ENCODE results near the gene BEST3.

DNA sequence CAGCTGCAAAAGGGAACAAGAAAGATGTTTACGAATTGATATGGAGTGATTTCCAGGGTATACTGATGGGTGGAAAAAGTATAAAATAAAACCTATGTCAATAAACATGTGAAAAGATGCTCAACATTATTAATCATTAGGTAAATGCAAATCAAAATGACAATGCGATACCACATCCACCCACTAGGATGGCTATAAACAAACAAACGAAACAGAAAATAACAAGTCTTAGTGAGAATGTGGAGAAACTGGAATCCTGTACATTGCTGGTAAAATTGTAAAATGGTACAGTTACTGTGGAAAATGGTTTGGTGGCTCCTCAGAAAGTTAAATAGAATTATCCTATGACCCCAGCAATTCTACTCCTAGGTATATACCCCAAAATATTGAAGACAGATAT, 9.5 kb upstream of the BEST3 start:
- TF ChIP-seq, protein P1, sequence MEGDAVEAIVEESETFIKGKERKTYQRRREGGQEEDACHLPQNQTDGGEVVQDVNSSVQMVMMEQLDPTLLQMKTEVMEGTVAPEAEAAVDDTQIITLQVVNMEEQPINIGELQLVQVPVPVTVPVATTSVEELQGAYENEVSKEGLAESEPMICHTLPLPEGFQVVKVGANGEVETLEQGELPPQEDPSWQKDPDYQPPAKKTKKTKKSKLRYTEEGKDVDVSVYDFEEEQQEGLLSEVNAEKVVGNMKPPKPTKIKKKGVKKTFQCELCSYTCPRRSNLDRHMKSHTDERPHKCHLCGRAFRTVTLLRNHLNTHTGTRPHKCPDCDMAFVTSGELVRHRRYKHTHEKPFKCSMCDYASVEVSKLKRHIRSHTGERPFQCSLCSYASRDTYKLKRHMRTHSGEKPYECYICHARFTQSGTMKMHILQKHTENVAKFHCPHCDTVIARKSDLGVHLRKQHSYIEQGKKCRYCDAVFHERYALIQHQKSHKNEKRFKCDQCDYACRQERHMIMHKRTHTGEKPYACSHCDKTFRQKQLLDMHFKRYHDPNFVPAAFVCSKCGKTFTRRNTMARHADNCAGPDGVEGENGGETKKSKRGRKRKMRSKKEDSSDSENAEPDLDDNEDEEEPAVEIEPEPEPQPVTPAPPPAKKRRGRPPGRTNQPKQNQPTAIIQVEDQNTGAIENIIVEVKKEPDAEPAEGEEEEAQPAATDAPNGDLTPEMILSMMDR (IDR thresholded peaks at IDR 0.05; ENCODE audit: low read length), result peak; percentile 38
- no peak for TF ChIP-seq EZH2 (optimal IDR thresholded peaks at IDR 0.05; ENCODE audit: low read depth, low read length)

Data from MM.1S (cell line).